ENCODE results near the gene HS3ST3B1.

DNA sequence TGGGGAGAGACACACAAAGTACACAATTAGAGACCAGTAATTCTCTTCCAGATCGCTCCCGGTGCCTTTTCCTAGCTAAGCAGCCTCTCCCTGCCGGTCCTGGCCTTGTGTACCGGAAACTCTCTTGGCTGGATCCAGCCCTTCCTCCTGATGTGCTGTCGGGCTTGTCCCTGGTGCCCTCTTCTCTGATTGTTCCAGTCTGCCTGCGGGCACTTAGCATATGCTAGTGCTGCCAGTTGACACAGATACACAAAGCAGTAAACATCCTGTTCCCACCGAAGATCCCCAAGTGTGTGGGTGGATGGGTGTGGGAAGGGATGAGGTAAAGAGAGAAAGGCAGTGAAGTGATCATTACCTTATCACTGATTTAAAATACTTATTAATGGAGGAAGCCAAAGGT, 9.7 kb downstream of the HS3ST3B1 start:
- TF ChIP-seq, protein P1, sequence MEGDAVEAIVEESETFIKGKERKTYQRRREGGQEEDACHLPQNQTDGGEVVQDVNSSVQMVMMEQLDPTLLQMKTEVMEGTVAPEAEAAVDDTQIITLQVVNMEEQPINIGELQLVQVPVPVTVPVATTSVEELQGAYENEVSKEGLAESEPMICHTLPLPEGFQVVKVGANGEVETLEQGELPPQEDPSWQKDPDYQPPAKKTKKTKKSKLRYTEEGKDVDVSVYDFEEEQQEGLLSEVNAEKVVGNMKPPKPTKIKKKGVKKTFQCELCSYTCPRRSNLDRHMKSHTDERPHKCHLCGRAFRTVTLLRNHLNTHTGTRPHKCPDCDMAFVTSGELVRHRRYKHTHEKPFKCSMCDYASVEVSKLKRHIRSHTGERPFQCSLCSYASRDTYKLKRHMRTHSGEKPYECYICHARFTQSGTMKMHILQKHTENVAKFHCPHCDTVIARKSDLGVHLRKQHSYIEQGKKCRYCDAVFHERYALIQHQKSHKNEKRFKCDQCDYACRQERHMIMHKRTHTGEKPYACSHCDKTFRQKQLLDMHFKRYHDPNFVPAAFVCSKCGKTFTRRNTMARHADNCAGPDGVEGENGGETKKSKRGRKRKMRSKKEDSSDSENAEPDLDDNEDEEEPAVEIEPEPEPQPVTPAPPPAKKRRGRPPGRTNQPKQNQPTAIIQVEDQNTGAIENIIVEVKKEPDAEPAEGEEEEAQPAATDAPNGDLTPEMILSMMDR (IDR thresholded peaks at IDR 0.05 in 4 of 5, conservative IDR thresholded peaks at IDR 0.05 in 1 of 5): no peak
- no peak for TF ChIP-seq POLR2A (IDR thresholded peaks at IDR 0.05)
